Muscle of leg (tissue), 11 donors: Measurements from ENCODE around the gene GCA. TPM values are rescaled to one million over a fixed set of nuclear protein-coding genes. Genes with fewer than 3 reads are reported as not detected.

Experiments
- DNase-seq: peaks from one replicate; pipeline ENCODE4 v3.0.0; 2013
- H3K27ac ChIP-seq: one replicate; pipeline ENCODE4 v1.5.1; 2013; ENCODE audit warnings: mild to moderate bottlenecking, low read length, control low read depth
- H3K27me3 ChIP-seq: one replicate; pipeline ENCODE4 v1.6.1; 2013; ENCODE audit warnings: low read length; ENCODE audit not compliant: control insufficient read depth, insufficient read depth
- H3K36me3 ChIP-seq: one replicate; pipeline ENCODE4 v1.6.1; 2013; ENCODE audit warnings: low read length; ENCODE audit not compliant: control insufficient read depth, insufficient read depth
- H3K4me1 ChIP-seq: one replicate; pipeline ENCODE4 v1.6.1; 2013; ENCODE audit warnings: low read length; ENCODE audit not compliant: control insufficient read depth, insufficient read depth
- H3K4me3 ChIP-seq: one replicate; pipeline ENCODE4 v1.5.1; 2013; ENCODE audit warnings: low read length, control low read depth
- H3K9me3 ChIP-seq: replicated peaks from 2 replicates; pipeline ENCODE4 v1.6.1; 2013; ENCODE audit warnings: low read depth, low read length; ENCODE audit not compliant: control insufficient read depth
- WGBS: methylation state at CpG from one replicate; pipeline ENCODE4 v1.1.5; 2013; ENCODE audit warnings: missing lambda C conversion rate; ENCODE audit not compliant: insufficient coverage; 5-methylcytosine and 5-hydroxymethylcytosine counted together
- polyA plus RNA-seq, 8 donors: library from polyadenylated mRNA; unstranded; fragments of 120-200 nt; gene quantifications; one replicate each; pipeline versions ENCODE4 v1.2.1 to v1.2.3, GENCODE V29; 2013; ENCODE audit warnings: inconsistent platforms in 1 of 8, low replicate concordance in 1 of 8; ENCODE audit not compliant: insufficient read length in 8 of 8, insufficient read depth in 1 of 8
- total RNA-seq: library from RNA; stranded (reverse); fragments of 120-200 nt; gene quantifications from one replicate; pipeline ENCODE4 v1.2.4, GENCODE V29; 2013

Gene GCA
- total and polyA plus RNA-seq, 9 donors: 10.6 to 17.0 (median 13.2) TPM

GRCh38 chr2:162400336-162400735, 56.4 kb downstream of the GCA start:
- H3K27me3 ChIP-seq: no peaks in the 10 kb centered on the region
- DNase-seq: no peak
- H3K4me1 ChIP-seq: no peaks in the 10 kb centered on the region
- no peak overlapping the region for H3K27ac ChIP-seq
- no peak overlapping the region for H3K4me3 ChIP-seq
- WGBS: 87% methylated on average over 2 of the region's 3 CpGs
- H3K9me3 ChIP-seq: no peaks in the 10 kb centered on the region
- no peaks in the 10 kb centered on the region for H3K36me3 ChIP-seq

- no peaks in the 10 kb centered on the region for H3K27me3 ChIP-seq
- no peaks in the 10 kb centered on the region for H3K9me3 ChIP-seq
- no peaks in the 10 kb centered on the region for H3K4me1 ChIP-seq
- H3K36me3 ChIP-seq: no peaks in the 10 kb centered on the region
- no peak overlapping the region for H3K4me3 ChIP-seq
- no peak overlapping the region for H3K27ac ChIP-seq
- 100% methylated on average over 1 of the region's 2 CpGs for WGBS
- DNase-seq: no peak
Measured at GRCh38 chr2:162401871-162402270, 57.9 kb downstream of the GCA start.

- no peaks in the 10 kb centered on the region for H3K4me1 ChIP-seq
- no peak for DNase-seq
- no CpG with 5 or more reads among the region's 1 CpG for WGBS
- H3K9me3 ChIP-seq: no peaks in the 10 kb centered on the region
- H3K4me3 ChIP-seq: no peak overlapping the region
- no peaks in the 10 kb centered on the region for H3K36me3 ChIP-seq
- H3K27me3 ChIP-seq: no peaks in the 10 kb centered on the region
- H3K27ac ChIP-seq: no peak overlapping the region
Measured at GRCh38 chr2:162403884-162404283, 60.0 kb downstream of the GCA start.

Other genes with a start within 250 kb of the GCA start
- gene GCG, start 191.9 kb upstream of the GCA start, total RNA-seq: 16.6 TPM
- gene GCG, start 191.9 kb upstream of the GCA start, polyA plus RNA-seq: 10 to 100 TPM in 7 of 8 donors, 1 to 10 TPM in 1; 8.4 to 80.3 (median 27.0) TPM
- gene FAP, start 100.7 kb upstream of the GCA start, total RNA-seq: 89.1 TPM
- 100 to 1,000 TPM in 1 of 8 donors, 10 to 100 TPM in 7; 66.8 to 103 (median 86.4) TPM for gene FAP, start 100.7 kb upstream of the GCA start, polyA plus RNA-seq
- gene IFIH1, start 25.4 kb upstream of the GCA start, total RNA-seq: 2.0 TPM
- 1 to 10 TPM; 2.1 to 3.9 (median 3.0) TPM for gene IFIH1, start 25.4 kb upstream of the GCA start, polyA plus RNA-seq